Gastrocnemius medialis (tissue), 4 donors: ENCODE data around the gene CDC42EP5. TPM values are rescaled to one million over a fixed set of nuclear protein-coding genes. Genes with fewer than 3 reads are reported as not detected.

ENCODE experiments used
- ATAC-seq, 2 donors: fragments of 150-250 bp; one replicate each; pipeline ENCODE4 v1.9.1; 2016
- DNase-seq, 2 donors: peaks; one replicate each; pipeline ENCODE4 v3.0.0-alpha.2; 2019
- H3K27ac ChIP-seq, 4 donors: fragments of 200-600 bp; sonication (generic); 1 replicate in 1 of 4; 2 replicates in 3 of 4; pipeline ENCODE4 v1.5.1; 2016 to 2018; ENCODE audit warnings: mild to moderate bottlenecking in 2 of 4, moderate library complexity in 1 of 4
- H3K27me3 ChIP-seq, 3 donors: fragments of 200-600 bp; sonication (generic) in 2 of 3; 1 replicate in 1 of 3; 2 replicates in 2 of 3; pipeline versions ENCODE4 v1.5.1 to v1.6.0; 2016 to 2019; ENCODE audit warnings: mild to moderate bottlenecking in 1 of 3, moderate library complexity in 1 of 3
- H3K36me3 ChIP-seq, 2 donors: fragments of 200-600 bp; sonication (generic) in 1 of 2; one replicate each; pipeline ENCODE4 v1.5.1; 2017 to 2018
- H3K4me1 ChIP-seq, 2 donors: fragments of 200-600 bp; sonication (generic) in 1 of 2; one replicate each; pipeline ENCODE4 v1.5.1; 2016 to 2017; ENCODE audit warnings: mild to moderate bottlenecking in 2 of 2
- H3K4me3 ChIP-seq, 4 donors: fragments of 200-600 bp; sonication (generic) in 3 of 4; 1 replicate in 1 of 4; 2 replicates in 3 of 4; pipeline ENCODE4 v1.5.1; 2016 to 2019; ENCODE audit warnings: mild to moderate bottlenecking in 2 of 4
- H3K9me3 ChIP-seq, 3 donors: fragments of 200-600 bp; sonication (generic) in 2 of 3; 1 replicate in 1 of 3; 2 replicates in 2 of 3; pipeline ENCODE4 v1.5.1; 2016 to 2019
- CTCF ChIP-seq, 5 experiments: fragments of 450-650 bp in 3 of 5; fragments of 200-600 bp in 2 of 5; sonication (generic) in 2 of 5; IDR thresholded peaks in 4 of 5; conservative IDR thresholded peaks in 1 of 5; 1 replicate in 4 of 5; 2 replicates in 1 of 5; pipeline ENCODE4 v1.5.1; 2016 to 2019; ENCODE audit warnings: antibody characterized with exemption in 5 of 5, mild to moderate bottlenecking in 3 of 5, moderate library complexity in 3 of 5
- POLR2A ChIP-seq, 2 donors: fragments of 450-650 bp; IDR thresholded peaks; one replicate each; pipeline ENCODE4 v1.6.1; 2017; ENCODE audit warnings: antibody characterized with exemption in 2 of 2, mild to moderate bottlenecking in 2 of 2, moderate library complexity in 2 of 2
- in situ Hi-C, 4 donors: fragments of 200-750 bp; cut with MboI; loops; one replicate each; pipeline versions ENCODE4 v1.15.0 to v1.8.0; 2017; ENCODE audit warnings: low sequenced_read_pairs in 4 of 4
- intact Hi-C: fragments of 100-400 bp; cut with DNase I; formaldehyde crosslinking; loops from one replicate; pipeline ENCODE4 v1.15.1; 2023; ENCODE audit warnings: low total_unique reads
- total RNA-seq, 4 donors: library from RNA; depleted of rRNA; stranded (reverse); fragments of >200 nt; gene quantifications; one replicate each; pipeline versions ENCODE4 v1.1.0 to v1.2.3, GENCODE V29; 2016

Gene CDC42EP5
- total RNA-seq, 4 donors from 2014 or later: 0.83 to 4.6 (median 4.2) TPM; not detected in 1

GRCh38 chr19:54485851-54486250 is 12.8 kb upstream of the CDC42EP5 start:
- intact Hi-C loops (no loop called here), in situ Hi-C loops (no loop called here)
- peaks cover 0 to 8% (median 0%) of the 10 kb centered on the region in 3 donors for H3K27me3 ChIP-seq
- no peak for TF ChIP-seq CTCF (IDR thresholded peaks at IDR 0.05 in 4 of 5, conservative IDR thresholded peaks at IDR 0.05 in 1 of 5)
- TF ChIP-seq POLR2A (IDR thresholded peaks at IDR 0.05): no peak
- no peaks in the 10 kb centered on the region for H3K36me3 ChIP-seq
- ATAC-seq (no peak), DNase-seq (no peak)
- no peak overlapping the region for H3K4me3 ChIP-seq
- H3K27ac ChIP-seq: no peak overlapping the region
- no peaks in the 10 kb centered on the region for H3K4me1 ChIP-seq
- H3K9me3 ChIP-seq: no peaks in the 10 kb centered on the region

- DNase-seq (no peak), ATAC-seq (no peak)
- Histone ChIP-seq H3K36me3 (no peaks in the 10 kb centered on the region), H3K27ac (no peak overlapping the region), H3K27me3 (peaks cover 0 to 8% (median 0%) of the 10 kb centered on the region in 3 donors), H3K4me3 (no peak overlapping the region), H3K9me3 (no peaks in the 10 kb centered on the region), H3K4me1 (no peaks in the 10 kb centered on the region)
- TF ChIP-seq CTCF (IDR thresholded peaks at IDR 0.05 in 4 of 5, conservative IDR thresholded peaks at IDR 0.05 in 1 of 5): no peak
- no peak for TF ChIP-seq POLR2A (IDR thresholded peaks at IDR 0.05)
- in situ Hi-C loops (no loop called here), intact Hi-C loops (no loop called here)
These were observed 11.4 kb upstream of the CDC42EP5 start for GRCh38 chr19:54484451-54484850.

- Histone ChIP-seq H3K4me1 (no peaks in the 10 kb centered on the region), H3K27me3 (peaks cover 0 to 8% (median 0%) of the 10 kb centered on the region in 3 donors), H3K36me3 (no peaks in the 10 kb centered on the region), H3K9me3 (no peaks in the 10 kb centered on the region), H3K27ac (no peak overlapping the region), H3K4me3 (no peak overlapping the region)
- intact Hi-C loops (no loop called here), in situ Hi-C loops (no loop called here)
- no peak for DNase-seq
- no peak for ATAC-seq
- TF ChIP-seq CTCF (IDR thresholded peaks at IDR 0.05 in 4 of 5, conservative IDR thresholded peaks at IDR 0.05 in 1 of 5) (no peak), POLR2A (IDR thresholded peaks at IDR 0.05) (no peak)
These were observed 9.8 kb upstream of the CDC42EP5 start for GRCh38 chr19:54482889-54483288.

GRCh38 chr19:54481326-54481930 is 8.3 kb upstream of the CDC42EP5 start:
- no peak overlapping the region for H3K4me3 ChIP-seq
- no peak for TF ChIP-seq POLR2A (IDR thresholded peaks at IDR 0.05)
- TF ChIP-seq CTCF (IDR thresholded peaks at IDR 0.05 in 4 of 5, conservative IDR thresholded peaks at IDR 0.05 in 1 of 5): peak in 3 of 5 experiments; percentile 24 to 49 (median 35)
- H3K27me3 ChIP-seq: peaks cover 0 to 8% (median 0%) of the 10 kb centered on the region in 3 donors
- no peak overlapping the region for H3K27ac ChIP-seq
- no peaks in the 10 kb centered on the region for H3K9me3 ChIP-seq
- no peaks in the 10 kb centered on the region for H3K4me1 ChIP-seq
- in situ Hi-C loops (no loop called here), intact Hi-C loops (loop anchor here (1.0 kb wide), 1 partner anchor 32 kb away; the partner anchor contains the start of gene LENG8)
- DNase-seq: no peak
- no peaks in the 10 kb centered on the region for H3K36me3 ChIP-seq
- no peak for ATAC-seq

GRCh38 chr19:54480051-54480450 is 7.0 kb upstream of the CDC42EP5 start:
- no peak for ATAC-seq
- Histone ChIP-seq H3K27me3 (peaks cover 0 to 8% (median 0%) of the 10 kb centered on the region in 3 donors), H3K27ac (no peak overlapping the region), H3K4me1 (no peaks in the 10 kb centered on the region), H3K36me3 (no peaks in the 10 kb centered on the region), H3K4me3 (no peak overlapping the region), H3K9me3 (no peaks in the 10 kb centered on the region)
- in situ Hi-C loops: no loop called here
- no peak for DNase-seq
- intact Hi-C loops: no loop called here
- TF ChIP-seq POLR2A (IDR thresholded peaks at IDR 0.05): no peak
- TF ChIP-seq CTCF (IDR thresholded peaks at IDR 0.05 in 4 of 5, conservative IDR thresholded peaks at IDR 0.05 in 1 of 5): no peak
